Omental fat pad (tissue), 4 donors: ENCODE results near the gene UTP3. TPM values are rescaled to one million over a fixed set of nuclear protein-coding genes. Genes with fewer than 3 reads are reported as not detected.
"Not testable (repeated sequence)": the region's sequence is repeated elsewhere in the genome, so short reads cannot be mapped to it uniquely, and the experiment has no call there.

Experiments
- ATAC-seq: fragments of 150-250 bp; one replicate; pipeline ENCODE4 v1.9.1; 2016; ENCODE audit warnings: mild to moderate bottlenecking, moderate library complexity; ENCODE audit not compliant: low FRiP score
- DNase-seq: peaks from one replicate; pipeline ENCODE4 v3.0.0-alpha.2; 2019; ENCODE audit warnings: low spot score
- total RNA-seq, 4 donors: library from RNA; depleted of rRNA; stranded (reverse); fragments of >200 nt; gene quantifications; one replicate each; pipeline ENCODE4 v1.1.0, GENCODE V29; 2016
- TF ChIP-seq, protein P1 (sequence below), 3 donors: fragments of 450-650 bp; IDR thresholded peaks; one replicate each; pipeline ENCODE4 v1.5.1; 2016 to 2017; ENCODE audit warnings: antibody characterized with exemption in 3 of 3, mild to moderate bottlenecking in 3 of 3, moderate library complexity in 2 of 3

The UTP3 gene, protein sequence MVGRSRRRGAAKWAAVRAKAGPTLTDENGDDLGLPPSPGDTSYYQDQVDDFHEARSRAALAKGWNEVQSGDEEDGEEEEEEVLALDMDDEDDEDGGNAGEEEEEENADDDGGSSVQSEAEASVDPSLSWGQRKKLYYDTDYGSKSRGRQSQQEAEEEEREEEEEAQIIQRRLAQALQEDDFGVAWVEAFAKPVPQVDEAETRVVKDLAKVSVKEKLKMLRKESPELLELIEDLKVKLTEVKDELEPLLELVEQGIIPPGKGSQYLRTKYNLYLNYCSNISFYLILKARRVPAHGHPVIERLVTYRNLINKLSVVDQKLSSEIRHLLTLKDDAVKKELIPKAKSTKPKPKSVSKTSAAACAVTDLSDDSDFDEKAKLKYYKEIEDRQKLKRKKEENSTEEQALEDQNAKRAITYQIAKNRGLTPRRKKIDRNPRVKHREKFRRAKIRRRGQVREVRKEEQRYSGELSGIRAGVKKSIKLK
- total RNA-seq: 10 to 100 TPM; 20.7 to 67.5 (median 26.5) TPM

DNA sequence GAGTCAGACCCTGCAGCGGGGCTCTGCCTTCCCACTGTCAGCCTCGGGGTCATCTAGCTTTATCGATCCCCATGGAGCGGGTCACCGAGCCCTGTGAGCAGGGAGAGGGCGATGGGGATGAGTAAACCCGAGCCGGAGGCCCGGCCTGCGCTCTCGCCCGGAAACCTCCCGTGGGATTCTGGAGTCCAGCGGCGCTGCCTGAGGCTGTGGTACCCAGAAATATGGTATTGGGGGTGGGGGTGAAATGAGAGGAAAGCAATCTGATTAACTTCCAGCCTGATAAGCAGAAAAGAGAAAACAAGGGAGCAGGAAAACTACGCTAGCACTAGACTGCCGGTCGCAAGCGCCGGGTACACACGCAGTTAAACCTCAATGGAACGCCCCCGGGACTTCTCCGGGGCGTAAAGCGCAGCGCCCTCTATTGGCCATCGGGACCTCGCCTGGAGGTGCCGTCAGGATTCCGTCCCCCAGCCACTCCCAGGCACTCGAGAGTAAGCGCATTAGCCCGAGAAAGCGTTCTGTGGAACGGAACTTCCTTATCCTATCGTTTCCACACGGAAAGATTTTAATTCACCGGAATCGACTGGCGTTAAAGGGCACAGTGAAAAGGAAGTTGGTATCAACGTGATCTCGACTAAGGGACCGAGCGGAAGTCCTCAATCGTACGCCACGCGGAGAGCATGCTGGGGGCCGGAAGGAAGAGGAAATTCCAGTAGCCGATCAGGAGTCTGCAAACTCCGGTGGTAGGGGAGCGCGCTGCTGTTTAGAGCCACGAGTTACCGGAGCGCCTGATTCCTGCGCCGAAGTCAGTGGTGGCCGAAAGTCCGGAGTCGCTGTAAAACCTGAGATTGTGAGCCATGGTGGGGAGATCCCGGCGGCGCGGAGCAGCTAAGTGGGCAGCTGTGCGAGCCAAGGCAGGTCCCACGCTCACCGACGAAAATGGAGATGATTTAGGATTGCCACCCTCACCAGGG, at the start of gene UTP3:
UTP3 (plus strand) TSS at position 712 of the 974 bp plus-strand sequence; CDS start at position 858, 146 bp downstream.
- ATAC-seq: peak; percentile 98

GRCh38 chr4:70640192-70640591, 48.1 kb upstream of the UTP3 start:
- no peak for ATAC-seq
- TF ChIP-seq, protein P1, sequence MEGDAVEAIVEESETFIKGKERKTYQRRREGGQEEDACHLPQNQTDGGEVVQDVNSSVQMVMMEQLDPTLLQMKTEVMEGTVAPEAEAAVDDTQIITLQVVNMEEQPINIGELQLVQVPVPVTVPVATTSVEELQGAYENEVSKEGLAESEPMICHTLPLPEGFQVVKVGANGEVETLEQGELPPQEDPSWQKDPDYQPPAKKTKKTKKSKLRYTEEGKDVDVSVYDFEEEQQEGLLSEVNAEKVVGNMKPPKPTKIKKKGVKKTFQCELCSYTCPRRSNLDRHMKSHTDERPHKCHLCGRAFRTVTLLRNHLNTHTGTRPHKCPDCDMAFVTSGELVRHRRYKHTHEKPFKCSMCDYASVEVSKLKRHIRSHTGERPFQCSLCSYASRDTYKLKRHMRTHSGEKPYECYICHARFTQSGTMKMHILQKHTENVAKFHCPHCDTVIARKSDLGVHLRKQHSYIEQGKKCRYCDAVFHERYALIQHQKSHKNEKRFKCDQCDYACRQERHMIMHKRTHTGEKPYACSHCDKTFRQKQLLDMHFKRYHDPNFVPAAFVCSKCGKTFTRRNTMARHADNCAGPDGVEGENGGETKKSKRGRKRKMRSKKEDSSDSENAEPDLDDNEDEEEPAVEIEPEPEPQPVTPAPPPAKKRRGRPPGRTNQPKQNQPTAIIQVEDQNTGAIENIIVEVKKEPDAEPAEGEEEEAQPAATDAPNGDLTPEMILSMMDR (IDR thresholded peaks at IDR 0.05): no peak

More for the DNA sequence above, at the start of gene UTP3:
- TF ChIP-seq, protein P1 (IDR thresholded peaks at IDR 0.05): peak in 1 of 3 donors; percentile 80
- DNase-seq: peak; percentile 66

DNA sequence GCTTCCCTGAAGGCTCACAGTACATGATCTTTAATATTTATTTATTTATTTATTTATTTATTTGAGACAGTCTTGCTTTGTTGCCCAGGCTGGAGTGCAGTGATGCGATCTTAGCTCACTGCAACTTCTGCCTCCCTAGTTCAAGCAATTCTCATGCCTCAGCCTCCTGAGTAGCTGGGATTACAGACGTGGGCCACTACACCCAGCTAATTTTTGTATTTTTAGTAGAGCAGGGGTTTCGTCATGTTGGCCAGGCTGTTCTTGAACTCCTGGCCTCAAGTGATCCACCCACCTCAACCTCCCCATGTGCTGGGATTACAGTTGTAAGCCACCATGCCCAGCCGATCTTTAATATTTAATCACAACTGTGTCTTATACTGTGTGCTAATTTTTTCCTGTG, 37.6 kb upstream of the UTP3 start:
- ATAC-seq, DNase-seq: not testable (repeated sequence)

More at GRCh38 chr4:70640192-70640591, 48.1 kb upstream of the UTP3 start:
- DNase-seq: no peak

DNA sequence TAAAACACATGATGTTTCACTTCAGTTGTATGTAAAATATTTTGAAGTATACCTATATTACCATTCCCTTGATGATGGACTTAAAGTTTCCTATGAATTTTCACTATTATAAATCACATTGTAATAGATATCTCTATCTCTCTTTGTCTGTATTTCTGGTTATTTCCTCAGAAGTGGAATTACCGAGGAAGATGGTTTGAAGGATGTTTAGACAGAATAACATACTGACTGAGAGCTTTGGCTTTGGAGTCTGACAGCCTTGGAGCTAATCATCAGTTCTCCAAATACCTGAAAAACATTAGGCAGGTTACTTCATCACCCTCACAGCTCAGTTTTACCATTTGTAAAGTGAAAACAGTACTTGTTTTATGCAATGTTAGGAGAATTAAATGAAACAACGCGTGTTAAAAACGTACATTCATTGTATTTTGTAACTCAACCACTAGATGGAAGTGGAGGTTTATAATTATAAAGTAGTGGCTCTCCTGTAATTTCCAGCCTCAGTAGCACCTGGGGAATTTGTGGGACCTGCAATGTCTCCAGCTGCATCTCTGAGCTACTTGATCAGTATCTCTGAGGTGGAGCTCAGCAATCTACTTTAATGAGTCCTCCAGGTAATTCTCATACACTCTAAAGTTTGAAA, 36.3 kb upstream of the UTP3 start:
- ATAC-seq (peak; percentile 63), DNase-seq (no peak)
- TF ChIP-seq, protein P1 (IDR thresholded peaks at IDR 0.05): no peak

- ATAC-seq (peak; percentile 81), DNase-seq (no peak)
- TF ChIP-seq, protein P1 (IDR thresholded peaks at IDR 0.05): no peak
These were observed 33.7 kb upstream of the UTP3 start for GRCh38 chr4:70654605-70655011.

- DNase-seq: no peak
- TF ChIP-seq, protein P1 (IDR thresholded peaks at IDR 0.05): no peak
- no peak for ATAC-seq
These were observed 31.0 kb upstream of the UTP3 start for GRCh38 chr4:70657326-70657725.
